ENCODE results near the gene GAL3ST2.

- TF ChIP-seq CTCF (conservative IDR thresholded peaks at IDR 0.05) (no peak), ZFX (IDR thresholded peaks at IDR 0.05) (no peak)
Observed at GRCh38 chr2:241744028-241744754, 32.4 kb upstream of the GAL3ST2 start.

Measured in C4-2B (cell line).